ENCODE results near the gene ID3.

DNA sequence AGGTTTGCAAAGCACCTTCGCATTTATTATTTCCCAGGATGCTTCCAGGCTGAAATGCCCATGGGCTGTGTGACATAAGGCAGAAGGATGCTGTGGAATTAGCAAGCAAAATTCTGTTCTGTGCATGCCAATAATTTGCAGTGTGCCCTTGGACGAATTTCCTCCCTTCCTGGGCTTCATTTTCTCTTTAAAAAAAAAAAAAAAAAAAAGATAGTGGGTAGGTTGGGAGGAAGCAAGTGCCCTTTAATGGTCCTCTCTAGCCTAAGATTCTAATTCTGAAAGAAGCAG, 2.5 kb upstream of the ID3 start:
- TF ChIP-seq, protein P1, sequence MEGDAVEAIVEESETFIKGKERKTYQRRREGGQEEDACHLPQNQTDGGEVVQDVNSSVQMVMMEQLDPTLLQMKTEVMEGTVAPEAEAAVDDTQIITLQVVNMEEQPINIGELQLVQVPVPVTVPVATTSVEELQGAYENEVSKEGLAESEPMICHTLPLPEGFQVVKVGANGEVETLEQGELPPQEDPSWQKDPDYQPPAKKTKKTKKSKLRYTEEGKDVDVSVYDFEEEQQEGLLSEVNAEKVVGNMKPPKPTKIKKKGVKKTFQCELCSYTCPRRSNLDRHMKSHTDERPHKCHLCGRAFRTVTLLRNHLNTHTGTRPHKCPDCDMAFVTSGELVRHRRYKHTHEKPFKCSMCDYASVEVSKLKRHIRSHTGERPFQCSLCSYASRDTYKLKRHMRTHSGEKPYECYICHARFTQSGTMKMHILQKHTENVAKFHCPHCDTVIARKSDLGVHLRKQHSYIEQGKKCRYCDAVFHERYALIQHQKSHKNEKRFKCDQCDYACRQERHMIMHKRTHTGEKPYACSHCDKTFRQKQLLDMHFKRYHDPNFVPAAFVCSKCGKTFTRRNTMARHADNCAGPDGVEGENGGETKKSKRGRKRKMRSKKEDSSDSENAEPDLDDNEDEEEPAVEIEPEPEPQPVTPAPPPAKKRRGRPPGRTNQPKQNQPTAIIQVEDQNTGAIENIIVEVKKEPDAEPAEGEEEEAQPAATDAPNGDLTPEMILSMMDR (conservative IDR thresholded peaks at IDR 0.05; ENCODE audit: low read depth, low read length): no peak
- no peak for TF ChIP-seq EZH2phosphoT487 (IDR thresholded peaks at IDR 0.05; ENCODE audit: borderline replicate concordance, low read length)
